ENCODE measurements around the gene FASTK. TPM values are rescaled to one million over a fixed set of nuclear protein-coding genes. Genes with fewer than 3 reads are reported as not detected.

The FASTK gene
- total RNA-seq, 1 donor from 2014 or later = 22.4 TPM

DNA sequence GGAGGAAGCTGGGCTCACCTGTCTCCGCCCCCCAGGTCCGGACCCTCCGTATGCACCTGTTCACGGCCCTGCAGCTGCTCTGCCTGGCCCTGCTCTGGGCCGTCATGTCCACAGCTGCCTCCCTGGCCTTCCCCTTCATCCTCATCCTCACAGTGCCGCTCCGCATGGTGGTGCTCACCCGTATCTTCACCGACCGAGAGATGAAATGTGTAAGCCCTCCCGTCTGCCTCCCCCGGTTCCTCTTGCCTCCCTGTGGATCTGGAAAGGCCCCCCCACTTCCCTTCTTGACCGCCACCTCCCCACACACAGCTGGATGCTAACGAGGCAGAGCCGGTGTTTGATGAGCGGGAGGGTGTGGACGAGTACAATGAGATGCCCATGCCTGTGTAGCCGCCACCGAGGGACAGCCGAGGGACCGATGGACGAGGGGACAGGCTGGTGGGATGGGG, 4.6 kb downstream of the FASTK start:
- Histone ChIP-seq H3K9ac (no peak overlapping the region), H3K4me2 (no peak overlapping the region), H3K36me3 (no peaks in the 10 kb centered on the region), H3K27me3 (no peaks in the 10 kb centered on the region), H3K9me3 (ENCODE audit: low read depth) (no peaks in the 10 kb centered on the region), H2AFZ (replicated peaks) (no peak overlapping the region), H3K79me2 (ENCODE audit: low read depth) (peaks cover 17% of the 10 kb centered on the region), H3F3A (ENCODE audit: low read depth) (peaks cover 28% of the 10 kb centered on the region), H3K4me3 (no peak overlapping the region), H4K20me1 (ENCODE audit: low read depth) (peaks cover 23% of the 10 kb centered on the region), H3K4me1 (peaks cover 14% of the 10 kb centered on the region), H3K27ac (no peak overlapping the region)
- TF ChIP-seq EZH2 (IDR thresholded peaks at IDR 0.05) (no peak), EZH2phosphoT487 (IDR thresholded peaks at IDR 0.05) (no peak)
- TF ChIP-seq, protein P1, sequence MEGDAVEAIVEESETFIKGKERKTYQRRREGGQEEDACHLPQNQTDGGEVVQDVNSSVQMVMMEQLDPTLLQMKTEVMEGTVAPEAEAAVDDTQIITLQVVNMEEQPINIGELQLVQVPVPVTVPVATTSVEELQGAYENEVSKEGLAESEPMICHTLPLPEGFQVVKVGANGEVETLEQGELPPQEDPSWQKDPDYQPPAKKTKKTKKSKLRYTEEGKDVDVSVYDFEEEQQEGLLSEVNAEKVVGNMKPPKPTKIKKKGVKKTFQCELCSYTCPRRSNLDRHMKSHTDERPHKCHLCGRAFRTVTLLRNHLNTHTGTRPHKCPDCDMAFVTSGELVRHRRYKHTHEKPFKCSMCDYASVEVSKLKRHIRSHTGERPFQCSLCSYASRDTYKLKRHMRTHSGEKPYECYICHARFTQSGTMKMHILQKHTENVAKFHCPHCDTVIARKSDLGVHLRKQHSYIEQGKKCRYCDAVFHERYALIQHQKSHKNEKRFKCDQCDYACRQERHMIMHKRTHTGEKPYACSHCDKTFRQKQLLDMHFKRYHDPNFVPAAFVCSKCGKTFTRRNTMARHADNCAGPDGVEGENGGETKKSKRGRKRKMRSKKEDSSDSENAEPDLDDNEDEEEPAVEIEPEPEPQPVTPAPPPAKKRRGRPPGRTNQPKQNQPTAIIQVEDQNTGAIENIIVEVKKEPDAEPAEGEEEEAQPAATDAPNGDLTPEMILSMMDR (IDR thresholded peaks at IDR 0.05) = no peak
- Mint-ChIP-seq H3K36me3 (peaks cover 12% of the 10 kb centered on the region), H3K4me3 (peak overlapping the region; percentile 46), H3K4me1 (peaks cover 16% of the 10 kb centered on the region), H3K9me3 (no peaks in the 10 kb centered on the region), H3K27me3 (ENCODE audit: insufficient read depth, low read depth) (peaks cover 12% of the 10 kb centered on the region), H3K27ac (no peak overlapping the region)
- no peak for DNase-seq (ENCODE audit: low spot score)

DNA sequence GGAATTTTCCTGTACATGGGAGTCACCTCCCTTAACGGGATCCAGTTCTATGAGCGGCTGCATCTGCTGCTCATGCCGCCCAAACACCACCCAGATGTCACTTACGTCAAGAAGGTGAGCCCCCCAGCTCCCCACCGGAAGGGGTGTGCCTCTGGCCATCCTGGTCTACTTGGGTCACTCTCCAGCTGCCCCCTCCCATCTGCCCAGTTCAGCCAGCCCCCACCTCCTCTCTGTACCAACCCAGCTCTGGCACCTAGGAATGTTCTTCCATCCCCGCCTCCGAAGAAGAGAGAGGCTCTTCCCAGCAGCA, 5.0 kb downstream of the FASTK start:
- no peaks in the 10 kb centered on the region for H3K9me3 ChIP-seq (ENCODE audit: low read depth)
- H3K4me2 ChIP-seq = no peak overlapping the region
- peaks cover 14% of the 10 kb centered on the region for H3K4me1 ChIP-seq
- Mint-ChIP-seq H3K9me3 (no peaks in the 10 kb centered on the region), H3K36me3 (peaks cover 12% of the 10 kb centered on the region), H3K27me3 (ENCODE audit: insufficient read depth, low read depth) (peaks cover 10% of the 10 kb centered on the region), H3K4me3 (peak overlapping the region; percentile 44), H3K4me1 (peaks cover 16% of the 10 kb centered on the region), H3K27ac (peak overlapping the region; percentile 69)
- peaks cover 17% of the 10 kb centered on the region for H3K79me2 ChIP-seq (ENCODE audit: low read depth)
- no peaks in the 10 kb centered on the region for H3K36me3 ChIP-seq
- H3F3A ChIP-seq (ENCODE audit: low read depth) = peaks cover 25% of the 10 kb centered on the region
- no peak overlapping the region for H3K27ac ChIP-seq
- no peak overlapping the region for H3K4me3 ChIP-seq
- H3K9ac ChIP-seq = no peak overlapping the region
- H3K27me3 ChIP-seq = no peaks in the 10 kb centered on the region
- peaks cover 23% of the 10 kb centered on the region for H4K20me1 ChIP-seq (ENCODE audit: low read depth)
- no peak for DNase-seq (ENCODE audit: low spot score)
- TF ChIP-seq EZH2phosphoT487 (IDR thresholded peaks at IDR 0.05) (no peak), EZH2 (IDR thresholded peaks at IDR 0.05) (no peak)
- TF ChIP-seq, protein P1 (IDR thresholded peaks at IDR 0.05) = no peak
- no peak overlapping the region for H2AFZ ChIP-seq (replicated peaks)

DNA sequence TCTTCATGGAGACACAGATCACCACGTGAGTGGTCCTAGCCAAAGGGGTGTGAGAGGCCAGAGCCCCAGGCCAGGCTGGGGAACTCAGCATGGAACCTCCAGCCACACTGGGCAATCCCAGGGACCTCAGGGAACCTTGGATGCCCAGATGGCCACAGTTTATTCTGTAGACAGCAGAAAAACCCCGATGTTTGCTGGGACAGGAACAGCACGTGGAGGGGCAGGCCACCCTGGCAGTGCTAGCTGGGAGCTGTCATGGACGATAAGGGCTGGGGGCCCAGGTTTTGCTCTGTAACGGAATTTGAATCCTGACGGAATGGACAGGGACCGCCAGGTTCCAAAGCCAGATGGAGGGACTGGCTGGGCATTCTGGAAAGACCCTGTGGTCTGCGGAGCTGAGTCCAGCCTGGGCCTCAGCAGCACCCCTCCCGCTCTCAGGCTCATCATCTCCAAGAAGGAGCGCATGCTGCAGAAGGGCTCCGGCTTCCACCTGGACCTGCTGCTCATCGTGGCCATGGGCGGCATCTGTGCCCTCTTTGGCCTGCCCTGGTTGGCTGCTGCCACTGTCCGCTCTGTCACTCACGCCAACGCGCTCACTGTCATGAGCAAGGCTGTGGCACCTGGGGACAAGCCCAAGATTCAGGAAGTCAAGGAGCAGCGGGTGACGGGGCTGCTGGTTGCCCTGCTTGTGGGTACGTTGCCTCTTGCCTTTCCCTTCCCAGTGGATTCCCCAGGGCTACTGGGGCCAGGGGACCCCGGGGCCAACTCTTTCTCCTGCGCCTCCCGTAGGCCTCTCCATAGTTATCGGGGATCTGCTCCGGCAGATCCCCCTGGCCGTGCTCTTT, 5.6 kb downstream of the FASTK start:
- peaks cover 14% of the 10 kb centered on the region for H3K4me1 ChIP-seq
- Mint-ChIP-seq H3K27me3 (ENCODE audit: insufficient read depth, low read depth) (peaks cover 10% of the 10 kb centered on the region), H3K9me3 (no peaks in the 10 kb centered on the region), H3K4me1 (peaks cover 15% of the 10 kb centered on the region), H3K27ac (peak overlapping the region; percentile 69), H3K4me3 (peak overlapping the region; percentile 44), H3K36me3 (peaks cover 12% of the 10 kb centered on the region)
- no peak overlapping the region for H2AFZ ChIP-seq (replicated peaks)
- H3K9ac ChIP-seq = no peak overlapping the region
- H3K79me2 ChIP-seq (ENCODE audit: low read depth) = peaks cover 13% of the 10 kb centered on the region
- no peak overlapping the region for H3K27ac ChIP-seq
- H3K27me3 ChIP-seq = no peaks in the 10 kb centered on the region
- H3K36me3 ChIP-seq = no peaks in the 10 kb centered on the region
- no peak overlapping the region for H3K4me3 ChIP-seq
- peaks cover 23% of the 10 kb centered on the region for H4K20me1 ChIP-seq (ENCODE audit: low read depth)
- H3K9me3 ChIP-seq (ENCODE audit: low read depth) = no peaks in the 10 kb centered on the region
- peaks cover 25% of the 10 kb centered on the region for H3F3A ChIP-seq (ENCODE audit: low read depth)
- TF ChIP-seq EZH2phosphoT487 (IDR thresholded peaks at IDR 0.05) (no peak), EZH2 (IDR thresholded peaks at IDR 0.05) (no peak)
- TF ChIP-seq, protein P1 (IDR thresholded peaks at IDR 0.05) = no peak
- no peak overlapping the region for H3K4me2 ChIP-seq
- no peak for DNase-seq (ENCODE audit: low spot score)
